Measurements from ENCODE around the gene GABRB3. TPM values are rescaled to one million over a fixed set of nuclear protein-coding genes. Genes with fewer than 3 reads are reported as not detected.

The GABRB3 gene
- total RNA-seq, 4 donors from 2014 or later = 1.2 to 3.9 (median 2.1) TPM; not detected in 1

- TF ChIP-seq CTCF (IDR thresholded peaks at IDR 0.05) (no peak), EP300 (IDR thresholded peaks at IDR 0.05) (no peak), POLR2A (IDR thresholded peaks at IDR 0.05) (no peak)
- Histone ChIP-seq H3K9me3 (no peaks in the 10 kb centered on the region), H3K27ac (no peak overlapping the region), H3K4me3 (no peak overlapping the region), H3K27me3 (no peaks in the 10 kb centered on the region), H3K4me1 (no peaks in the 10 kb centered on the region), H3K36me3 (no peaks in the 10 kb centered on the region)
- DNase-seq (ENCODE audit: low spot score in 2 of 2) = no peak
- WGBS, 2 donors = 76 to 78% methylated on average over 10 of the region's 10 CpGs
Observed at GRCh38 chr15:26620528-26621458, 152.1 kb downstream of the GABRB3 start.

GRCh38 chr15:26615927-26616302 is 157.0 kb downstream of the GABRB3 start:
- no peaks in the 10 kb centered on the region for H3K27me3 ChIP-seq
- no peak for DNase-seq (ENCODE audit: low spot score in 2 of 2)
- H3K27ac ChIP-seq = no peak overlapping the region
- H3K4me3 ChIP-seq = no peak overlapping the region
- TF ChIP-seq CTCF (IDR thresholded peaks at IDR 0.05) (no peak), EP300 (IDR thresholded peaks at IDR 0.05) (no peak), POLR2A (IDR thresholded peaks at IDR 0.05) (no peak)
- WGBS, 2 donors = 86 to 88% methylated on average over 3 of the region's 3 CpGs
- H3K36me3 ChIP-seq = no peaks in the 10 kb centered on the region
- no peaks in the 10 kb centered on the region for H3K9me3 ChIP-seq
- no peaks in the 10 kb centered on the region for H3K4me1 ChIP-seq

GRCh38 chr15:26615188-26615926 is 157.5 kb downstream of the GABRB3 start:
- Histone ChIP-seq H3K27ac (no peak overlapping the region), H3K9me3 (no peaks in the 10 kb centered on the region), H3K36me3 (no peaks in the 10 kb centered on the region), H3K4me3 (no peak overlapping the region), H3K4me1 (no peaks in the 10 kb centered on the region), H3K27me3 (no peaks in the 10 kb centered on the region)
- no peak for TF ChIP-seq EP300 (IDR thresholded peaks at IDR 0.05)
- TF ChIP-seq POLR2A (IDR thresholded peaks at IDR 0.05) = no peak
- no peak for TF ChIP-seq CTCF (IDR thresholded peaks at IDR 0.05)
- WGBS, 2 donors = 93% methylated on average over 7 of the region's 7 CpGs
- DNase-seq (ENCODE audit: low spot score in 2 of 2) = no peak

- no peaks in the 10 kb centered on the region for H3K36me3 ChIP-seq
- no peaks in the 10 kb centered on the region for H3K27me3 ChIP-seq
- WGBS, 2 donors = 78% methylated on average over 3 of the region's 3 CpGs
- TF ChIP-seq POLR2A (IDR thresholded peaks at IDR 0.05) (no peak), EP300 (IDR thresholded peaks at IDR 0.05) (no peak), CTCF (IDR thresholded peaks at IDR 0.05) (no peak)
- no peaks in the 10 kb centered on the region for H3K9me3 ChIP-seq
- H3K27ac ChIP-seq = no peak overlapping the region
- H3K4me3 ChIP-seq = no peak overlapping the region
- H3K4me1 ChIP-seq = no peaks in the 10 kb centered on the region
- DNase-seq (ENCODE audit: low spot score in 2 of 2) = no peak
Observed at GRCh38 chr15:26614734-26615133, 158.1 kb downstream of the GABRB3 start.

- H3K4me3 ChIP-seq = no peak overlapping the region
- no peak overlapping the region for H3K27ac ChIP-seq
- TF ChIP-seq POLR2A (IDR thresholded peaks at IDR 0.05) (no peak), EP300 (IDR thresholded peaks at IDR 0.05) (no peak), CTCF (IDR thresholded peaks at IDR 0.05) (no peak)
- WGBS, 2 donors = 28 to 65% methylated on average over 2 of the region's 2 CpGs
- DNase-seq (ENCODE audit: low spot score in 2 of 2) = no peak
- H3K27me3 ChIP-seq = no peaks in the 10 kb centered on the region
- peaks cover 0 to 32% (median 4%) of the 10 kb centered on the region in 4 donors for H3K9me3 ChIP-seq
- no peaks in the 10 kb centered on the region for H3K36me3 ChIP-seq
- H3K4me1 ChIP-seq = no peaks in the 10 kb centered on the region
Observed at GRCh38 chr15:26598704-26599103, 174.2 kb downstream of the GABRB3 start.

Data from tibial nerve (tissue), 4 donors.